Motor neuron (in vitro differentiated cells): Measurements from ENCODE around the gene CEP72. TPM values are rescaled to one million over a fixed set of nuclear protein-coding genes. Genes with fewer than 3 reads are reported as not detected.
"Not testable (repeated sequence)": the region's sequence is repeated elsewhere in the genome, so short reads cannot be mapped to it uniquely, and the experiment has no call there.

Experiments used
- ATAC-seq, 8 experiments: fragments of 200-7000 bp; cut with Tn5 transposase; replicated peaks in 6 of 8; 2 replicates each; pipeline ENCODE4 v1.8.0; 2021; ENCODE audit warnings: mild to moderate bottlenecking in 8 of 8, moderate library complexity in 8 of 8
- H3K27ac ChIP-seq, 2 donors: fragments of 250-450 bp; sonication (Bioruptor Pico); 2 replicates each; pipeline ENCODE4 v1.9.0; 2021; ENCODE audit warnings: antibody characterized with exemption in 2 of 2, mild to moderate bottlenecking in 2 of 2, moderate library complexity in 1 of 2
- H3K4me1 ChIP-seq, 2 donors: fragments of 250-450 bp; sonication (Bioruptor Pico); replicated peaks in 1 of 2; 2 replicates each; pipeline ENCODE4 v1.6.1; 2021; ENCODE audit warnings: antibody characterized with exemption in 2 of 2, mild to moderate bottlenecking in 2 of 2, moderate library complexity in 1 of 2
- H3K4me3 ChIP-seq, 5 donors: fragments of 250-450 bp; sonication (Bioruptor Pico); 2 replicates each; pipeline ENCODE4 v1.9.0; 2021; ENCODE audit warnings: antibody characterized with exemption in 5 of 5, mild to moderate bottlenecking in 5 of 5, moderate library complexity in 4 of 5
- WGBS, 10 experiments: fragments of 450-650 bp; shearing (Covaris generic); methylation state at CpG; one replicate each; pipeline ENCODE4 v1.0.0; 2022; 5-methylcytosine and 5-hydroxymethylcytosine counted together
- in situ Hi-C, 9 experiments: fragments of 400-800 bp; cut with MboI; loops; one replicate each; pipeline ENCODE4 v1.15.0; 2021; ENCODE audit warnings: low sequenced_read_pairs in 9 of 9, low pct_unique_long_range_greater_than_20kb in 2 of 9; ENCODE audit not compliant: unreplicated experiment in 9 of 9
- total RNA-seq, 8 experiments: library from RNA; unstranded; fragments of 300-600 nt; gene quantifications; 2 replicates each; pipeline versions ENCODE4 v1.2.3 to v1.2.4, GENCODE V29; 2022

Gene CEP72
- total RNA-seq, 8 experiments from 2014 or later = 0.71 to 18.0 (median 2.1) TPM

DNA sequence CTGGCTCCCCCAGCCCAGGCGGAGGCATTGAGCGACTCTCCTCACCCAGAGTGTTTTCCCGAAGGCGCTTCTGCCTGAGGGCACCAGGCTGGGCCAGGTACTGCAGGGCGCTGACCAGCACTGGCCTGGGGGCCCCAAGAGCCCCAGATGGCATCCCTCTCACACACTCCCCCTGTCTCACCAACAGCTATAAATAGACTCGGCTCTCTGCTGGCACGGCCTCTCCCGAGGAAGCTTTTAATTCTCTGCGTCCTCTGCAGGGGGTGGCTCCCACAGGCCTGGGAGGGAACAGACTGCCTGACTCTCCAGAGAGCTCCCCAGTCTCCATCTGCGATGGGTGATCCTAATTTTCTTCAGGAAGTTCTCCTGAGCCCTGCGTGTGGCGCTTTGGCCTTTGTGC lies 78.2 kb downstream of the CEP72 start:
- H3K4me3 ChIP-seq, H3K4me1 ChIP-seq, H3K27ac ChIP-seq: not testable (repeated sequence)
- WGBS, 10 experiments = no CpG with 5 or more reads among the region's 12 CpGs
- in situ Hi-C loops = loop anchor here in 1 of 9 experiments (10.0 kb wide), 1 partner anchor 95 kb away; the partner anchor contains the start of gene ZDHHC11B
- peak in 6 of 8 experiments; percentile 7 to 56 (median 37) for ATAC-seq

DNA sequence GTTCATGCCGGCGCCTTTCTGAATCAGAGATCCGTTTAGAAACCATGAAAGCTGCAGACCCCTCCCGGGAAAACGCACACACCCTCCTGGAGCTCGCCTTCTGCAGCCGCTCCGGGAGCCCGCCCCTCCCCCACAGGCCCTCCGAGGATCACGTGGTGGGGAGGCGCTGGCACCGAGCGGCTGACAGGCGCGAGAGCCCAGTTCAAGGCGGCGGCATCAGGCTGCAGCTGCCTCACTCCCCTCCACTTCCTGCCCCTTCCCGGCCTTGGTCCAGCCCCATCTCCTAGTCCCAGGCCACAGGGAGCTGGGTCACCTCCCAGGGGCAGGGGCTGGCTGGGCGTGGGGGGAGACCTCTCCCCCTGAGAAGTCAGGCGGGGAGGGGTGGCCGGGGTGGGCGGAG lies 78.9 kb downstream of the CEP72 start:
- not testable (repeated sequence) for H3K4me3 ChIP-seq, H3K4me1 ChIP-seq, H3K27ac ChIP-seq
- WGBS, 10 experiments = no CpG with 5 or more reads among the region's 23 CpGs
- in situ Hi-C loops = loop anchor here in 1 of 9 experiments (10.0 kb wide), 1 partner anchor 94 kb away; the partner anchor contains the start of gene ZDHHC11B
- peak in 7 of 8 experiments; percentile 28 to 66 (median 51) for ATAC-seq

DNA sequence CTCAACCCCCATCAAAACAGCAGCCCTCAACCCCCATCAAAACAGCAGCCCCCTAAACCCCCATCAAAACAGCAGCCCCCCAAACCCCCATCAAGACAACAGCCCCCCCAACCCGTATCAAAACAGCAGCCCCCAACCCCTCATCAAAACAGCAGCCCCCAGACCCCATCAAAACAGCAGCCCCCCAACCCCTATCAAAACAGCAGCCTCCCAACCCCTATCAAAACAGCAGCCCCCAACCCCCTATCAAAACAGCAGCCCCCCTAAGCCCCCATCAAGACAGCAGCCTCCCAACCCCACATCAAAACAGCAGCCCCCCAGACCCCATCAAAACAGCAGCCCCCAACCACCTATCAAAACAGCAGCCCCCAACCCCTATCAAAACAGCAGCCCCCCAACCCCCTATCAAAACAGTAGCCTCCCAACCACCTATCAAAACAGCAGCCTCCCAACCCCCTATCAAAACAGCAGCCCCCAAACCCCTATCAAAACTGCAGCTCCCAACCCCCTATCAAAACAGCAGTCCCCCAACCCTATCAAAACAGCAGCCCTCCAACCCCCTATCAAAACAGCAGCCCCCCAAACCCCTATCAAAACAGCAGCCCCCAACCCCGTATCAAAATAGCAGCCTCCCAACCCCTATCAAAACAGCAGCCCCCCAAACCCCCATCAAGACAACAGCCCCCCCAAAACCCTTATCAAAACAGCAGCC lies 79.8 kb downstream of the CEP72 start:
- Histone ChIP-seq H3K4me3 (peak overlapping the region in 4 of 5 donors; percentile 24 to 59 (median 58)), H3K4me1 (no peaks in the 10 kb centered on the region), H3K27ac (no peak overlapping the region)
- in situ Hi-C loops = loop anchor here in 1 of 9 experiments (10.0 kb wide), 1 partner anchor 93 kb away; the partner anchor contains the start of gene ZDHHC11B
- no CpG with 5 or more reads among the region's 2 CpGs for WGBS, 10 experiments
- ATAC-seq = no peak

DNA sequence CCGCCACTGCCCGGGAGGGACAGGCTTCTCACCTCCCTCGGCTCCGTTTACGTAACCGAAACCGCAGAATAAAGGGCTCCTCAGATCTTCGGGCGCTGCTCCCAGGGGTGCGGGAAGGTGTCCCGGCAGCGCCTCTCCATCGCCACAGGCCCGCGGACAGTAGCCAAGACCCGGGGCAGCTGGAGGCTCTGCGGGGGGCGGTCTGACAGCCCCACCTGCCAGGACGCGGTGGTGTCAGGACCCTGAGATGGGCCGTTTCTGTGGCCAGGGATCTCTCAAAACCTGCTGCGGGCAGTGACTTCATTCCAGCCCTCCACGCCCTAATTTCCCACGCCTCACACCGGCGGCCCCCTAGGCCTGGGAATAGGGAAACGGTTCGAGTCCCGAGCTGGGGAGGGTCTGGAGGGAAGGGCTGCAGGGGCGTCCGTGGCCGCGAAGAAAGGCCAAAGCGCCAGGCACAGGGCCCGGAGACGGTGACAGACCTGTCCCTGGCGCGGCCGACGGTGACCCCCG lies 80.4 kb downstream of the CEP72 start:
- Histone ChIP-seq H3K4me3 (peak overlapping the region in 4 of 5 donors; percentile 50 to 59 (median 58)), H3K27ac (peak overlapping the region in 1 of 2 donors; percentile 52)
- WGBS, 10 experiments = no CpG with 5 or more reads among the region's 41 CpGs
- in situ Hi-C loops = loop anchor here in 1 of 9 experiments (10.0 kb wide), 1 partner anchor 92 kb away; the partner anchor contains the start of gene ZDHHC11B
- H3K4me1 ChIP-seq = not testable (repeated sequence)
- ATAC-seq = peak in 2 of 8 experiments; percentile 2 to 5

DNA sequence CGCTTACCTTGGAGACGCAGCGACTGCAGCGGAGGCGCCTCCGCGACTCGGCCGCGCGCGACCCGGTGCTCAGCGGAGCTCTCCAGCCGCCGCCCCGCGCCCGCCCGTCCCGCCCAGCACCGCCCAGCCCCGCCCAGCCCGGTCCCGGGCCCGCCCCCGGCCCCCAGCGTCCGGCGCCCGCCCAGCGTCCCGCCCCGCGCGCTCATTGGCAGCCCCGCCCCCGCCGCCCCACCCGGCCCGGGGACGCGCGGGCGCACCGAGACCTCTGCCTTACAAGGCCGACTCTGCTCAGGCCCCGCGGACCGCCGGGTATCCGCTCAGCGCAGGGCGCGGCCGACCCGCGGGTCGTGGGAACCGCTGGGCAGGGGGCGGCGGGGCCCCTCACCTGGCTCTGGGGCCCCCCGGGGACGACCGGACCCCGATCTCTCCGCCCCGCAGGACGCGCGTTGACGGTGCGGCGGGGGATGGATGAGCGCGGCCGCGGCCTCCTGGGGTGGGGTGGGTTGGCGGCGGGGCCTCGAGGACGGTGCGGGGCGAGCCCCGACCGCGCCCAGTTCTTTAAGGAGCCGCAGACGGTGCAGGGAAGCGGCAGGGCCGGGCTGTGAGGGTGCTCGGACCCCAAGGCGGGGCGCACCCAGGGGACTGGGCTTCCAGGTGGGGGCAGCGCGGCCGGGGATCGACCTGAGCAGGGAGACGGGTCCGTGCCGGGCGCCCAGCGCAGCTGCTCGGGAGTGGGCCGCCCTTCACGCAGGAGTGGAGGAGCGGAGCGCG lies 81.3 kb downstream of the CEP72 start, which contains the start of gene TPPP:
Gene TPPP (minus strand): TSS at position 82 of the 771 bp plus-strand sequence. CDS start 15,292 bp downstream, outside the sequence.
- ATAC-seq = peak; percentile 64 to 89 (median 76)
- in situ Hi-C loops = loop anchor here in 1 of 9 experiments (10.0 kb wide), 1 partner anchor 91 kb away; the partner anchor contains the start of gene ZDHHC11B
- H3K27ac ChIP-seq = peak within 1 kb of the TSS in 1 of 2 donors; percentile 73
- peak within 1 kb of the TSS; percentile 46 to 59 (median 56) for H3K4me3 ChIP-seq
- H3K4me1 ChIP-seq = not testable (repeated sequence)
- no CpG with 5 or more reads among the region's 109 CpGs for WGBS, 10 experiments

DNA sequence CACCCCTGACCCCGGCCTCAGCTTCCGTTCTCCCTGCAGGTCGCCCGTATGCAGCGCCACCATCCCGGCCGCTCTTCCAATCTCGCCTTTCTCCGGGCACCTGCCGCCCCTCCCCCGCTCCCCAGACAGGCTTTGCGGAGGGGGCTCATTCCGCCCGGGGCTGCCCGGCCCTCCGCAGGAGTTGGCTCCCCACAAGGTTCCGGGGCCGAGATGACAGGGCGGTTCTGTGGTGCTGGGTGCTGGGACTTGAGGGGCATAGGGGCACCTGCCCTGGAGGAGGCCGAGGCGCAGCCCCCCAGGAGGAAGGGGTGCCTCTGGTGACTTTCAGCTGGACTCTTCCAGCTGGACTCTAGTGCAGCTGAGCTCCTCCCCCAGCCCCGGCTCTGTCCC lies 81.9 kb downstream of the CEP72 start:
- not testable (repeated sequence) for ATAC-seq, H3K4me1 ChIP-seq
- Histone ChIP-seq H3K4me3 (peak overlapping the region in 1 of 5 donors; percentile 42), H3K27ac (peak overlapping the region in 1 of 2 donors; percentile 58)
- WGBS, 10 experiments = no CpG with 5 or more reads among the region's 22 CpGs
- in situ Hi-C loops = loop anchor here in 1 of 9 experiments (10.0 kb wide), 1 partner anchor 91 kb away; the partner anchor contains the start of gene ZDHHC11B

DNA sequence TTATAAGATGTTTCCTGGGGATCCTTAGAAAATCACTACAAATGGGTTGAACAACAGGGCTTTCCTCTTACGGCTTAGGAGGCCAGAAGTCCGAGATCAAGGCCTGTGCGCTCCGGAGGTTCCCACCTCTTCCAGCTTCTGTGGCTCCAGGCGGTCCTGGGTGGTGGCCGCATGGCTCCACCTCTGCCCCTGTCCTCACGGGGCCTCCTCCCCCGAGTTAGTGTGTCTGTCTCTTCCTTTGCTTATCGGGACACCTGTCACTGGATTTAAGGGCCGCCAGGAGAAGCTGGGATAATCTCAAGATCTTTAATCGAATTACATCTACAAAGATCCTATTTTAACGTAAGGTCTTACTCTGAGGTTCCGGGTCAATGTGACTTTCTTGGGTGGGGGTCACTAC lies 83.3 kb downstream of the CEP72 start:
- WGBS, 10 experiments = no CpG with 5 or more reads among the region's 13 CpGs
- in situ Hi-C loops = loop anchor here in 1 of 9 experiments (10.0 kb wide), 1 partner anchor 89 kb away; the partner anchor contains the start of gene ZDHHC11B
- not testable (repeated sequence) for H3K4me1 ChIP-seq, H3K27ac ChIP-seq, H3K4me3 ChIP-seq, ATAC-seq

DNA sequence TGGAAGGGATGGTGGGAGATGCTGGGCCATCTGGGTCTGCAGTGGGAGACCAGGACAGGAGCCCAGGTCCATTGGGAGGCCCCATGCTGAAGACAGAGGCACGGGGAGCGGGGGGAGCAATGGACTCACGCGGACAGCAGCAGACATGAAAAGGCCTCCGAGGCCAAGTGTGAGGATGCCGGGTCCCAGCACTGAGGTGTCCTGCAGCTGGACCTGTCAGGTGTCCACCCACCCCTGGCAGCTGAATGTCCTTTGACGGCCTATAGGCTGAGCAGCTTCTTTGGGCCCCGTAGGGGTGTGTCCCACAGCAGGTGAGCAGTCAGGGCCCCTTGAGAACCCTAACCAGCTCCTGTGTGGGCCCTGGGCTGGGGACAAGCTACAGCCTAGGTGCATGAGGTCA lies 84.1 kb downstream of the CEP72 start:
- in situ Hi-C loops = loop anchor here in 1 of 9 experiments (10.0 kb wide), 1 partner anchor 89 kb away; the partner anchor contains the start of gene ZDHHC11B
- WGBS, 10 experiments = no CpG with 5 or more reads among the region's 8 CpGs
- not testable (repeated sequence) for ATAC-seq, H3K4me1 ChIP-seq, H3K27ac ChIP-seq, H3K4me3 ChIP-seq

DNA sequence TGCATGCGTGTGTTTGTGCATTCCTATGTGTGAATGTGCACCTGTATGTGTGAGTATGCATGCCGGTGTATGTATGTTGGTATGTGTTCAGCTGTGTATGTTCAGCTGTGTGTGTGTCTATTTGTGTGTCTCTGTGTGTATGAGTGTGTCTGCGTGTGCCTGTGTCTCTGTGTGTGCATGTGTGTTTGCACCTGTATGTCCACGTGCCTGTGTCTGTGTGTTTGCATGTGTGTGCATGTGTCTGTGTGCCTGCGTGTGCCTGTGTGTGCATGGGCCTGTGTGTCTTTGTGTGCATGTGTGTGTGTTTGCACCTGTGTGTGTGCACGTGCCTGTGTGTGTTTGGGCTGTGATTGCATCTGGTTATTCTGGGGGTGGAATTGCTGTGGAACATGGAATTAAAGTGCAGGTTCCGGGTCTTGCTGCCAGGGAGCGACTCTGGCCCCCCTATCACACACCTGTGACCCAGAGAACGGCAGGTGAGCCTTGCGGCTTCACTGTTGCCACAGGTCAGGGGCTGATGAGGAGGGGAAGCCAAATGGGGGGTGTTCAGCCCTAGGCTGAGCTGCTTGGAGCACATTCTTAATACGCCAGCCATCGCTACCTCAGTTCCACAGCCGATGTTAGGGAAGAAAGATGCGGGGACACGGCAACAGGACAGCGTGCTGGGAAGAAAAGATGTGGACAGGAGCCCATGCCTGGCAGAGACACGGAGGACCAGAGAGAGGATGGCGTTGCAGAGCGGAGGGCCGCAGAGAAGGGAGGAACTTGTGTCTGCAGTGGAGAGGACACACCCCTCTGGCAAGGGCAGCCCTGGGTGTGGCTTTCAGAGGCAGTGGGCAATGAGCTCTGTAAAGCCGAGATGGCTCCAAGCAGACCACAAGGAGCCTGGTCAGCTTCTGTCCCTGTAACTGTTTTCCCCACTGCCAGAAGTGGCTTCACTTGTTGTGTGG lies 84.9 kb downstream of the CEP72 start:
- not testable (repeated sequence) for ATAC-seq, H3K4me3 ChIP-seq, H3K27ac ChIP-seq, H3K4me1 ChIP-seq
- WGBS, 10 experiments = 0 to 100% (median 25%) methylated on average over 1 to 2 of the region's 21 CpGs; no CpG with 5 or more reads in 7 of the 10 experiments
- in situ Hi-C loops = loop anchor here in 1 of 9 experiments (10.0 kb wide), 1 partner anchor 88 kb away; the partner anchor contains the start of gene ZDHHC11B
